ENCODE data around the gene RHOBTB1.

The RHOBTB1 gene

GRCh38 chr10:60905580-60905979, 38.4 kb downstream of the RHOBTB1 start:
- DNase-seq: no peak

- no peak for DNase-seq
Measured at GRCh38 chr10:60903096-60903495, 40.9 kb downstream of the RHOBTB1 start.

GRCh38 chr10:60901561-60902235, 42.3 kb downstream of the RHOBTB1 start:
- no peak for DNase-seq

GRCh38 chr10:60899266-60899665, 44.7 kb downstream of the RHOBTB1 start:
- DNase-seq: no peak

- no peak for DNase-seq
Measured at GRCh38 chr10:60898321-60898720, 45.7 kb downstream of the RHOBTB1 start.

GRCh38 chr10:60896810-60897209, 47.2 kb downstream of the RHOBTB1 start:
- DNase-seq: no peak

GRCh38 chr10:60896033-60896432, 48.0 kb downstream of the RHOBTB1 start:
- no peak for DNase-seq

GRCh38 chr10:60894786-60895185, 49.2 kb downstream of the RHOBTB1 start:
- no peak for DNase-seq

GRCh38 chr10:60893231-60893630, 50.8 kb downstream of the RHOBTB1 start:
- no peak for DNase-seq

- no peak for DNase-seq
Measured at GRCh38 chr10:60892571-60892970, 51.4 kb downstream of the RHOBTB1 start.

GRCh38 chr10:60890811-60891210, 53.2 kb downstream of the RHOBTB1 start:
- no peak for DNase-seq

- DNase-seq: no peak
Measured at GRCh38 chr10:60883187-60883586, 60.8 kb downstream of the RHOBTB1 start.

- no peak for DNase-seq
Measured at GRCh38 chr10:60878224-60878623, 65.8 kb downstream of the RHOBTB1 start.

GRCh38 chr10:60877777-60878120, 66.2 kb downstream of the RHOBTB1 start:
- DNase-seq: no peak

- DNase-seq: no peak
Measured at GRCh38 chr10:60877061-60877776, 66.8 kb downstream of the RHOBTB1 start.

GRCh38 chr10:60873758-60874157, 70.2 kb downstream of the RHOBTB1 start:
- DNase-seq: no peak

- DNase-seq: no peak
Measured at GRCh38 chr10:60872451-60872850, 71.5 kb downstream of the RHOBTB1 start.

- no peak for DNase-seq
Measured at GRCh38 chr10:60871215-60871614, 72.8 kb downstream of the RHOBTB1 start.

- DNase-seq: no peak
Measured at GRCh38 chr10:60870803-60871202, 73.2 kb downstream of the RHOBTB1 start.

- DNase-seq: no peak
Measured at GRCh38 chr10:60870416-60870728, 73.6 kb downstream of the RHOBTB1 start.

GRCh38 chr10:60869652-60870415, 74.2 kb downstream of the RHOBTB1 start:
- DNase-seq: no peak

- no peak for DNase-seq
Measured at GRCh38 chr10:60868946-60869345, 75.0 kb downstream of the RHOBTB1 start.

- no peak for DNase-seq
Measured at GRCh38 chr10:60865198-60865783, 78.7 kb downstream of the RHOBTB1 start.

- DNase-seq: no peak
Measured at GRCh38 chr10:60863796-60864195, 80.2 kb downstream of the RHOBTB1 start.

Measured in activated CD8-positive, alpha-beta memory T cell treated with anti-CD3 and anti-CD28 coated beads, Interleukin-2, amount 50 U/mL, for 48 hours (primary cell).